Neural progenitor cell (in vitro differentiated cells): ENCODE results near the gene COL23A1. TPM values are rescaled to one million over a fixed set of nuclear protein-coding genes. Genes with fewer than 3 reads are reported as not detected.
A peak's percentile ranks its signal among the peaks of the same experiment; 100 is the strongest.

Source experiments
- DNase-seq: peaks from one replicate; pipeline ENCODE4 v3.0.0-alpha.2; 2016; ENCODE audit warnings: low spot score
- H2AFZ ChIP-seq: fragments of 200-600 bp; sonication (generic); replicated peaks from 2 replicates; pipeline ENCODE4 v1.6.1; 2016; ENCODE audit warnings: antibody characterized with exemption
- H3F3A ChIP-seq: fragments of 200-600 bp; sonication (generic); 2 replicates; pipeline ENCODE4 v1.6.1; 2016; ENCODE audit warnings: antibody characterized with exemption, low read depth
- H3K27ac ChIP-seq: fragments of 200-600 bp; sonication (generic); 2 replicates; pipeline ENCODE4 v1.5.1; 2016; ENCODE audit warnings: mild to moderate bottlenecking
- H3K27me3 ChIP-seq: fragments of 200-600 bp; sonication (generic); 2 replicates; pipeline ENCODE4 v1.6.1; 2016; ENCODE audit warnings: mild to moderate bottlenecking, moderate library complexity
- H3K36me3 ChIP-seq: fragments of 200-600 bp; sonication (generic); 2 replicates; pipeline ENCODE4 v1.5.1; 2016
- H3K4me1 ChIP-seq: fragments of 200-600 bp; sonication (generic); 2 replicates; pipeline ENCODE4 v1.6.1; 2016; ENCODE audit warnings: mixed run types
- H3K4me2 ChIP-seq: fragments of 200-600 bp; sonication (generic); 2 replicates; pipeline ENCODE4 v1.6.1; 2016
- H3K4me3 ChIP-seq: fragments of 200-600 bp; sonication (generic); 2 replicates; pipeline ENCODE4 v1.5.1; 2016
- H3K79me2 ChIP-seq: fragments of 200-600 bp; sonication (generic); 2 replicates; pipeline ENCODE4 v1.6.1; 2016; ENCODE audit warnings: low read depth
- H3K9ac ChIP-seq: fragments of 200-600 bp; sonication (generic); 2 replicates; pipeline ENCODE4 v1.6.1; 2016
- H3K9me3 ChIP-seq: fragments of 200-600 bp; sonication (generic); 2 replicates; pipeline ENCODE4 v1.5.1; 2016; ENCODE audit warnings: low read depth
- H4K20me1 ChIP-seq: fragments of 200-600 bp; sonication (generic); 2 replicates; pipeline ENCODE4 v1.6.1; 2016; ENCODE audit warnings: low read depth
- H3K27ac Mint-ChIP-seq: 3 replicates; pipeline ENCODE4 v1.8.0; 2021; ENCODE audit warnings: mixed read lengths
- H3K27me3 Mint-ChIP-seq: 2 replicates; pipeline ENCODE4 v1.8.0; 2022; ENCODE audit warnings: low read depth, mild to moderate bottlenecking, inconsistent platforms, moderate library complexity, mixed read lengths; ENCODE audit not compliant: insufficient read depth
- H3K36me3 Mint-ChIP-seq: 3 replicates; pipeline ENCODE4 v1.8.0; 2021; ENCODE audit warnings: mixed read lengths
- H3K4me1 Mint-ChIP-seq: 3 replicates; pipeline ENCODE4 v1.8.0; 2021; ENCODE audit warnings: mixed read lengths
- H3K4me3 Mint-ChIP-seq: 3 replicates; pipeline ENCODE4 v1.8.0; 2021; ENCODE audit warnings: mild to moderate bottlenecking, moderate library complexity, mixed read lengths
- H3K9me3 Mint-ChIP-seq: 3 replicates; pipeline ENCODE4 v1.8.0; 2020; ENCODE audit warnings: mixed read lengths
- EZH2 ChIP-seq: fragments of 200-600 bp; sonication (generic); IDR thresholded peaks from 2 replicates; pipeline ENCODE4 v1.6.1; 2017; ENCODE audit warnings: antibody characterized with exemption, mild to moderate bottlenecking, moderate library complexity
- EZH2phosphoT487 ChIP-seq: fragments of 200-600 bp; sonication (generic); IDR thresholded peaks from 2 replicates; pipeline ENCODE4 v1.6.1; 2017; ENCODE audit warnings: antibody characterized with exemption
- total RNA-seq: library from RNA; depleted of rRNA; stranded (reverse); fragments of >200 nt; gene quantifications from 2 replicates; pipeline ENCODE4 v1.2.3, GENCODE V29; 2015; ENCODE audit warnings: low replicate concordance
- TF ChIP-seq, protein P1 (sequence below): fragments of 200-600 bp; sonication (generic); IDR thresholded peaks from 2 replicates; pipeline ENCODE4 v1.5.1; 2017; ENCODE audit warnings: antibody characterized with exemption, mild to moderate bottlenecking

Gene COL23A1
- total RNA-seq, 1 donor from 2014 or later, result not detected

DNA sequence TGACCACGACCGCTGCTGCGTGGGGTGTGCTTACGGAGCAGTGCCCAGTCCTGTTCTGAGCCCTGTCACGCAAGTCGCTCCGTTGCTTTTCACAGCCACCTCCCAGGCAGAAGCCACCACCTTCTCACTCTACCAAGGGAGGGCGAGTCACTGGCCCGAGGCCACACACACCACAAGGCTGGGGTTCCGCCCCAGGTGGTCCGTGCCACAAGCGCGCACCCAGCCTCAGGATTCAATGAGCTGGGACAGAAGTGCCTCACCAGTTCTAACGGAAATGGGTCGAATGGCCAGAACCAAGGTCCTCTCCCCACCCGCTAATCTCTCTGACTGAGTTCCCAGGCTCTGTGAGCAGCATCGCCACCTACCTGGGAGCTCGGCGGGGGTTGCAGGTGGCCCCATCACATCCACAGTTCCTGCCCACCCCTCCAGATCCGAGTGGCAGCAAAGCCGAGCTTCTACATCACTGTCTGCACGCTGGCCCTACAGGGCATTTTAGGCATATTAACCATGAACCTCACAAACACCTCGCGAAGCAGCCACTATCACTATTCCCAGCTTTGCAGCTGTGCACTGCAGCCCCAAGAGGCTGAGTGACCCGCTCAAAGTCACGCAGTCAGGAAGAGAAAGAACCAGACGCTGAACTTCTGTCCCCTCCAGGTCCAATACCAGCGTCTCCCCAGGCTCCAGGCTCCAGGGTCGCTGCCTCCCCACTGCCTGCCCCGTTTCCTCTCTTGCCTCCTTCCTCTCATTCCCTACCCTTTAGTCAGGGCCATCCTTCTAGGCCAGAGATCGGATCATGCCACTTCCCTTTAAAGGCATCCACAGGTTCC is 265.5 kb downstream of the COL23A1 start:
- no peaks in the 10 kb centered on the region for H3K36me3 ChIP-seq
- H3K27me3 ChIP-seq, result no peaks in the 10 kb centered on the region
- H2AFZ ChIP-seq, result no peak overlapping the region
- peaks cover 10% of the 10 kb centered on the region for H3K27me3 Mint-ChIP-seq
- no peaks in the 10 kb centered on the region for H3K9me3 Mint-ChIP-seq
- TF ChIP-seq EZH2phosphoT487 (no peak), EZH2 (no peak)
- TF ChIP-seq, protein P1, sequence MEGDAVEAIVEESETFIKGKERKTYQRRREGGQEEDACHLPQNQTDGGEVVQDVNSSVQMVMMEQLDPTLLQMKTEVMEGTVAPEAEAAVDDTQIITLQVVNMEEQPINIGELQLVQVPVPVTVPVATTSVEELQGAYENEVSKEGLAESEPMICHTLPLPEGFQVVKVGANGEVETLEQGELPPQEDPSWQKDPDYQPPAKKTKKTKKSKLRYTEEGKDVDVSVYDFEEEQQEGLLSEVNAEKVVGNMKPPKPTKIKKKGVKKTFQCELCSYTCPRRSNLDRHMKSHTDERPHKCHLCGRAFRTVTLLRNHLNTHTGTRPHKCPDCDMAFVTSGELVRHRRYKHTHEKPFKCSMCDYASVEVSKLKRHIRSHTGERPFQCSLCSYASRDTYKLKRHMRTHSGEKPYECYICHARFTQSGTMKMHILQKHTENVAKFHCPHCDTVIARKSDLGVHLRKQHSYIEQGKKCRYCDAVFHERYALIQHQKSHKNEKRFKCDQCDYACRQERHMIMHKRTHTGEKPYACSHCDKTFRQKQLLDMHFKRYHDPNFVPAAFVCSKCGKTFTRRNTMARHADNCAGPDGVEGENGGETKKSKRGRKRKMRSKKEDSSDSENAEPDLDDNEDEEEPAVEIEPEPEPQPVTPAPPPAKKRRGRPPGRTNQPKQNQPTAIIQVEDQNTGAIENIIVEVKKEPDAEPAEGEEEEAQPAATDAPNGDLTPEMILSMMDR, result no peak
- peaks cover 62% of the 10 kb centered on the region for H3K4me1 Mint-ChIP-seq
- H3K9me3 ChIP-seq, result no peaks in the 10 kb centered on the region
- no peaks in the 10 kb centered on the region for H3F3A ChIP-seq
- H3K4me1 ChIP-seq, result peaks cover 6% of the 10 kb centered on the region
- no peaks in the 10 kb centered on the region for H3K79me2 ChIP-seq
- H3K4me3 Mint-ChIP-seq, result peak overlapping the region; percentile 9
- DNase-seq, result no peak
- no peak overlapping the region for H3K9ac ChIP-seq
- no peaks in the 10 kb centered on the region for H3K36me3 Mint-ChIP-seq
- no peak overlapping the region for H3K4me2 ChIP-seq
- H3K27ac Mint-ChIP-seq, result peak overlapping the region; percentile 70
- H3K27ac ChIP-seq, result no peak overlapping the region
- no peaks in the 10 kb centered on the region for H4K20me1 ChIP-seq
- no peak overlapping the region for H3K4me3 ChIP-seq

DNA sequence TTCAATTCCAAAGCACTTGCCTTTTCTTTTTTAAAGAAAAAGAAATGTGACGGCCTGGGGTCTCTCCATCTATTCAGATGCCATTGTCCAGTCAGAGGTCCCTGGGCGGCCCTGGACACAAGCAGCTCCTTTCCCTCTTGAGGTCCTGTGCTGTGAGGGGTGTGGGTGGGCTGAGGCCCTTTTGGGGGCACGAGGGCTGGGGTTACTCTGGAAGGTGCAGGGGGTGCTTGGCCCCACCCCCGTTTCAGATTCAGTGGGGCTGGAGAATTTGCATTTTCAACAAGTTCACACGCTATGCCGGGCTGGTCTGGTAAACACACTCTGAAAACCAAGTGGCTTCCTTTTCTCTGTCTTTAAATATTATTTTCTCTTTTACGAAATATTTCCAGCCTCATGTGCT is 266.2 kb downstream of the COL23A1 start:
- Mint-ChIP-seq H3K36me3 (no peaks in the 10 kb centered on the region), H3K4me1 (peaks cover 55% of the 10 kb centered on the region), H3K9me3 (no peaks in the 10 kb centered on the region), H3K4me3 (no peak overlapping the region), H3K27ac (no peak overlapping the region), H3K27me3 (peaks cover 8% of the 10 kb centered on the region)
- Histone ChIP-seq H3K4me1 (peaks cover 4% of the 10 kb centered on the region), H3K9me3 (no peaks in the 10 kb centered on the region), H3K27me3 (no peaks in the 10 kb centered on the region), H3K36me3 (no peaks in the 10 kb centered on the region), H2AFZ (no peak overlapping the region), H4K20me1 (no peaks in the 10 kb centered on the region), H3K9ac (no peak overlapping the region), H3K27ac (no peak overlapping the region), H3K79me2 (no peaks in the 10 kb centered on the region), H3F3A (no peaks in the 10 kb centered on the region), H3K4me2 (no peak overlapping the region), H3K4me3 (no peak overlapping the region)
- TF ChIP-seq EZH2, result no peak
- TF ChIP-seq, protein P1, result no peak
- TF ChIP-seq EZH2phosphoT487, result no peak
- DNase-seq, result no peak

DNA sequence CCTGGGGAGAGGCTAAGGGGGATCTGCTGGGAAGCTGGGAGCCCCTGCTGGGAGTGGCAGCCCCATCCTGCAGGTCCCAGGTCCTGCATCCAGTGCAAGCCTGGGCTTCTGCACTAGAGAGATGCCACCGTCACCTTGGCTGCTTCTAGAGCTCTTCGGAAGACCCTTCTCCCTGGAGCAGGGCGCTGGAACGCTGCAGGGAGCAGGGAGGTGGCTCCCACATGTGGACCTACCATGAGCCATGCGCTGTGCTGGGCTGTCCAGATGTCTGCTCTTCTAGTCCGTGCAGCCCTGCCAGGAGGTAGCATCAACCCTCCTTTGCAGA is 266.7 kb downstream of the COL23A1 start:
- no peak overlapping the region for H3K4me2 ChIP-seq
- no peak overlapping the region for H3K4me3 Mint-ChIP-seq
- H3K27ac ChIP-seq, result no peak overlapping the region
- peak overlapping the region; percentile 69 for H3K27ac Mint-ChIP-seq
- no peak overlapping the region for H3K4me3 ChIP-seq
- H3K9me3 Mint-ChIP-seq, result no peaks in the 10 kb centered on the region
- peaks cover 51% of the 10 kb centered on the region for H3K4me1 Mint-ChIP-seq
- H3K36me3 Mint-ChIP-seq, result no peaks in the 10 kb centered on the region
- H3K36me3 ChIP-seq, result no peaks in the 10 kb centered on the region
- DNase-seq, result no peak
- H2AFZ ChIP-seq, result no peak overlapping the region
- peaks cover 8% of the 10 kb centered on the region for H3K27me3 Mint-ChIP-seq
- TF ChIP-seq, protein P1, result no peak
- no peak for TF ChIP-seq EZH2phosphoT487
- no peak for TF ChIP-seq EZH2
- no peaks in the 10 kb centered on the region for H4K20me1 ChIP-seq
- H3K4me1 ChIP-seq, result no peaks in the 10 kb centered on the region
- no peak overlapping the region for H3K9ac ChIP-seq
- H3K9me3 ChIP-seq, result no peaks in the 10 kb centered on the region
- H3F3A ChIP-seq, result no peaks in the 10 kb centered on the region
- no peaks in the 10 kb centered on the region for H3K27me3 ChIP-seq
- no peaks in the 10 kb centered on the region for H3K79me2 ChIP-seq
